Measurements from ENCODE around the gene PDP2.

DNA sequence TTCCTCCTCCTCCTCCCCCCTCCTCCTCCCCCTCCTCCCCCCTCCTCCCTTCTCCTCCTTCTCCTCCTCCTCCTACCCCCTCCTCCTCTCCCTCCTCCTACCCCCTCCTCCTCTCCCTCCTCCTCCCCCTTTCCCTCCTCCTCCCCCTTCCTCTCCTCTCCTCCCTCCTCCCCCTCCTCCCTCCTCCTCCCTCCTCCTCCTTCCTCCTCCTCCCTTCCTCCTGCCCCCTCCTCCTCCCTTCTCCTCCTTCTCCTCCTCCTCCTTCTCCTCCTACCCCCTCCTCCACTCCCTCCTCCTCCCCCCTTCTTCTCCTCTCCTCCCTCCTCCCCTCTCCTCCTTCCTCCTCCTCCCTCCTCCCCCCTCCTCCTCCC lies 6.6 kb upstream of the PDP2 start:
- no peak for TF ChIP-seq ZKSCAN8 (CRISPR knock-in tag; IDR thresholded peaks at IDR 0.05)
- no peak for TF ChIP-seq EGR1 (conservative IDR thresholded peaks at IDR 0.05)
- TF ChIP-seq NCOA1 (IDR thresholded peaks at IDR 0.05; ENCODE audit: low read depth), result no peak

All from K562 (cell line).